GM19372 (cell line): ENCODE data around the gene H1-8.

ENCODE experiments used
- ATAC-seq: cut with Tn5 transposase; IDR thresholded peaks from one replicate; pipeline ENCODE4 v1.9.1; 2021; ENCODE audit warnings: mild to moderate bottlenecking, low read depth, moderate library complexity; ENCODE audit not compliant: unreplicated experiment

The H1-8 gene

DNA sequence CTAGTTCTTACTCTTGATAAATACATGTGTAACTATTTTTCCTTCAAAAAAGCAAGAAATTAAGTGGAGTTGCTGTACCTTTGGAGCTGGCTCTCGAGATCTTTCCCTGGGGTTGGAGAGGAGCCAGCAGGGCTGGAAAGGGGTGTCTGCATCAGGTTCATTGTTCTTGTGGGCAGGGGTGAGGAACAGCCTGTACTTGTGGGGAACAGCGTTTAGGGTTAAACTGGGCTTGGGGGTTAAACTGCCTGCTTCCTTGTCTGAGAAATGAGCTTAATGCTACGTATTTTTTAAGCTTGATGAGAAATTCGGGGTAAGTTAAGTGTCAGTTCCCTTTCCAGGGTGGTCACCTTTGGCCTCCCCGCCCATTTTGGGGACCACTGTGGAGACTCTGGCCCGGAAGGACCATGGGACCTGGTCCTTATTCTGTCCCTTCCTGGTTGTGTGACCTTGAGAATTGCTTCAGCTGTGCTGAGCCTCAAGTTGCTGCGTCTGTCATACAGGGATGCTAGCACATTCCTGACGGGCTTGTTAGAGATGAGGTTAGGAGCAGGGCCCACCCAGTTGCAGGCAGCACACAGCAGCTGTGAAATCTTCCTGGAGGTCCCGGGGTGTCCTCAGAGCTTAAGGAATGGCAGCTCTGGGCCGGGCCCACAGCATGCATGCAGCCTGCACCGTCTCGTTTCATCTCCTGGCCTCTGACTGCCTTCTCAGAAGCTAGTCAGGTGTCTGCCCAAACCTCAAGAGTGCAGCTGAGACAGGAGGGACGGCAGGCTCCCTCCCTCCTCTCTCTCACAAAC lies 11.6 kb downstream of the H1-8 start:
- ATAC-seq, result no peak

GRCh38 chr3:129555153-129555550 lies 12.2 kb downstream of the H1-8 start:
- ATAC-seq, result no peak

DNA sequence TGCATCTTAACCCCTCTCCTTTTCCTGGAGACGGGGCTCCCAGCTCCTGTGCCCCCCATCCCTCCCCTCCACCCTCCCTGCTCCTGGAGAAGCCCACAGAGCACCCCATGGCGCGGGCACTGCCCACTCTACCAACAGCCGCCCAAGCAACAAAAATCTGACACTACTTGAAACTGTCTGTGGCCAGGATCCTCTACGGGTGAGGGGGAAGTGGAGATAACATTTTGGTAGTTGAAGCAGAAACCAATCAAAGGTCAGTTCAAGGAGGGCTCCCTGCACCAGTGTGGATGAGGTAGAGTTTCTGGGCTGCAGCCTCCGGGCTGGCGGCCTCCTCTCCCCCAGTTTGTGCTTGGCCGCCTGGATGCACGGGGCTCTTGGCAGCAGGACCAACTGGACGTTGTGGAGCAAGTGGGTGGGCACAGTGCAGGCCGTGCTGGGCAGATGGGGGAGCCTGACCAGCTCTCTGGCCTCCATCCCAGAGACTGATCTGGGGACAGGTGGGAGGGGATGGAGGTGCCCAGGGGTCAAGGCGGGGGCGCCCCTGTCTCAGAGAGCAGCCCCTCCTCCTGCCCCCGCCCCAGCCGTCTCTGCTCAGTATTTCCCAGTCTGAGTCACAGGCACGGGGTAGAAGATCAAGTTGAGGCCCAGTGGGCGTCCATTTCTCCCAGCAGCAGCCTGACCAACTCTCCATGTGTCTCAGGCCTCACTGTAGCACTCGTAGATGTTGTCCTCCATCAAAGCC lies 12.8 kb downstream of the H1-8 start:
- no peak for ATAC-seq

DNA sequence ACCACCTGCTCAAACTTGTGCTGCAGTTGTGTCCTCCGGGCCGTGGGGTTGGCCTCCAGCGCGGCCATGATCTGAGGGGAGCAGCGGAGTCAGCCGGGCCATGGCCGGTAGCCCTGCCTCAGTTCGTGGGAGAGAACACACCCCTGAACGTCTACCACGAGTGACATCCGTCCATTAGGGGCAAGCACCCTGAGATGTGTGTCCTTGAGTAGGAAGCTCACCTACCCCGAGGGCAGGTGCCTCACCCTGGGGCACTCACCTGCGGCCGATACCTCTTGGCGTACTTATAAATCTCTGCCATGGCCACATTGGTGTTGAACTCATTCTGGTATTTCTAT lies 13.4 kb downstream of the H1-8 start:
- ATAC-seq, result no peak

GRCh38 chr3:129556890-129557547 lies 14.0 kb downstream of the H1-8 start:
- no peak for ATAC-seq

DNA sequence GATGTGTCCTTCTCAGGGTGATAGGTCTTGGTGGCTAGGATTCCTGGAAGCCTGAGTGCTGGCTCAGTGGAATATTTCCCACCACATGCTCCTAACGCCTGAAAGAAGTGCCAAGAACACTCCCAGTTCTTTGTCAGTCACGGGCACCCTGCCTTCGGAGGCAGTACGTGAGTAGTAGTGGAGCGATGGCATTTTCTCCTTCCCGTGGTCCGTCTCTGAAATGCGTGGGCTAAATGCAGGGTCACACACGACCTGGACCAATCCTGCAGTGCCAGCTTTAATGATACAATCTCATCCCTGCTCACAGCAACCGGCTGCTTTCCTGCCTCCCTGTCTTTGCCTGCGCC lies 14.5 kb downstream of the H1-8 start:
- no peak for ATAC-seq

DNA sequence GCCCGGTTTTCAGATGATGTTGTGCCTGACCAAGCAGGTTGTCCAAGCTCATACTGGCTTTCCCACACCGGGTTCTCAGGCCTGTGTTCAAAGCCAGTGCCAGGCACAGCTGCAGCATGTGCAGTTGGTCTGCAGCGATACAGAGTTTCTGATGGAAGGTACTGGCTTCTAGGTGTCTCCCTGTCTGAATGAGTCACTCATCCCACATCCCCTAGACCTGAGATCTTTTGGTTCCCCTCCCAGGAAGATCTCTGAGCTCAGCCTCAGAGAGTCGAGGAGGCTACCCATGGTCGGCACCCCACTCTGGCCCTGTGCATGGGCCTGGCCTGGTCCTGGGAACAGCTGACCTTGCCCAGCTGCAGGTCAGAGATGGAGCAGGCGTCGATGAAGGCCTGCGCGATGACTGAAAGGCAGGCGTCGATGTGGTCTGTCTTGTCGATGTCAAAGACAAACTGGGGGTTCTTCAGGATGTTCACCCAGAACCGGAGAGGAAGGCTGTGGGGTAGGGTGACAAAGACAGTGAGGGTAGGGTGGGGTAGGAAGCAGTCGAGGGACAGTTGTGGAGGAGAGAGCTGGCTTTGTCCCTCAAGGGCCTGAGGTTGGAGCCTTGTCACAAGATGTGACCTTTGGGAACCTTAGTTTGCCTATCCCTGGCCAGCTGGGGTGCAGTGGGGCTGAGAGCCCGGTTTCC lies 15.3 kb downstream of the H1-8 start:
- ATAC-seq, result no peak

DNA sequence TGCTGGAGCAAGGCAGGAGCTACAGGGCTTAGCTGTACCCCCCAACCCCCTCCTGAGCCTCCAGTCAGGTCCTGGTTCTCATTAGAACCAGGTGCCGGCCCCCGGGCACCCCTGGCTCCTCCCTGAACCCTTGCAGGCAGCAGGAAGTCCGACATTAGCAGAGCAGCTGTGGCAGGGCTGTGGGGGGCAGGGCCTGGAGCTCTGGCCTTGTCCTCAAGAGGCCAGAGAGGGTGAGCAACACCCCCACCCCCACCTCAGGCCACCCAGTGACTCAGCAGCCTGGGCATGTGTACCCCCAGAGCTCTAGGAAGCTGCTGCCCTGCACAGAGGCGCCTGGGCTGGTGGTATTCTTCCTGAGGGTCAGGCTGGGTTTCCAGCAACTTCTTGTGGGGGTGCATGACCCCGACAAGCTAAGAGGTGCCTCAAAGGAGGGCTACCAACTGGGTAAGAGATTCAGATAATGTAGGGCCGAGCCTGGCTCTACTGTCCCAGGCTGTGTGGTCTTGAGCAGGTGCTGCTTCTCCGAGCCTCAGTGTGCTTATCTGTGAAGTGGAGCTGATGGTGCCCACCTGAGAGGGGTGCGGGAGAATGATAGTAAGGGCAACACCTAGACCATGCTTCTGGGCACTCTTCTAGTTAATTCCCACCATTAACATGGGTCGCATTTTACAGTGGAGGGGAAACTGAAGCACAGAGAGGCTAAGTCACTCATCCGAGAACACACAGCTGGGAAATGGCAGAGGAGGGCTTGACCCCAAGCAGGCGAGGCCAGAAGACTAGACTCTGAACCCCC lies 16.0 kb downstream of the H1-8 start:
- ATAC-seq, result no peak

GRCh38 chr3:129559565-129560079 lies 16.6 kb downstream of the H1-8 start:
- ATAC-seq, result no peak

- no peak for ATAC-seq
Measured at GRCh38 chr3:129560269-129560787, 17.4 kb downstream of the H1-8 start.

DNA sequence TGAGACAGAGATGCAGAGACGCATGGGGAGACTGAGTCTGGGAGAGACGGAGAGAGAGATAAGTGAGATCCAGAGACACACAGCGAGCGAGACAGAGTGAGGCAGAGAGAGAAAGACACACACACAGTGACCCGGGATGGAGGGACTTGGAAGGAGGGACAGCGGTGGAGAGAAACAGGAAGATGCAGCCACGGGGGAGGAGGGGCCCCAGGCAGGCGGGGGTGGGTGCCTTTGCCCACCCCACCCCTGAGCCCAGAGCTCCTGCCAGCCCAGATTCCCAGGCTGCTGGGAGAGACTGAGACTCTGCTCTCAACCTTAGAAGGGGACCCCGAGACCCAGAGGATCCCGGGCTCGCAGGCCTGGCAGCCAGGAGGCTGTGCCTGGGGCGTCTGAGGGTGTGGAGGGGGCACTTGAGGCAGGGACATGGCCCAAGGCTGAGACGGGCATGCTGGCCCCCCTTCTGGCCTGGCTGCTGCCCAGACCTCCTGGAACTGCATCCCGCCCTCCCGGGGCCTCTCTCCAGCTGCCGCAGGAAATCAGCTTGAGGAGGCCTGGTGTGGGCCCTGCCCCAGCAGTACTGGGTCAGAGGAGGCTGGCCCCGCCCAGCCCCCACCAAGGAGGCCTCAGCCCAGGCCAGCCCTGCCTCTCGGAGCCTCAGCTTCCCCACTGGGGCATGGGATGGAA lies 18.1 kb downstream of the H1-8 start:
- no peak for ATAC-seq

GRCh38 chr3:129561619-129562248 lies 18.8 kb downstream of the H1-8 start:
- no peak for ATAC-seq

GRCh38 chr3:129562803-129563202 lies 19.8 kb downstream of the H1-8 start:
- ATAC-seq, result no peak

- ATAC-seq, result no peak
Measured at GRCh38 chr3:129563332-129563731, 20.4 kb downstream of the H1-8 start.

DNA sequence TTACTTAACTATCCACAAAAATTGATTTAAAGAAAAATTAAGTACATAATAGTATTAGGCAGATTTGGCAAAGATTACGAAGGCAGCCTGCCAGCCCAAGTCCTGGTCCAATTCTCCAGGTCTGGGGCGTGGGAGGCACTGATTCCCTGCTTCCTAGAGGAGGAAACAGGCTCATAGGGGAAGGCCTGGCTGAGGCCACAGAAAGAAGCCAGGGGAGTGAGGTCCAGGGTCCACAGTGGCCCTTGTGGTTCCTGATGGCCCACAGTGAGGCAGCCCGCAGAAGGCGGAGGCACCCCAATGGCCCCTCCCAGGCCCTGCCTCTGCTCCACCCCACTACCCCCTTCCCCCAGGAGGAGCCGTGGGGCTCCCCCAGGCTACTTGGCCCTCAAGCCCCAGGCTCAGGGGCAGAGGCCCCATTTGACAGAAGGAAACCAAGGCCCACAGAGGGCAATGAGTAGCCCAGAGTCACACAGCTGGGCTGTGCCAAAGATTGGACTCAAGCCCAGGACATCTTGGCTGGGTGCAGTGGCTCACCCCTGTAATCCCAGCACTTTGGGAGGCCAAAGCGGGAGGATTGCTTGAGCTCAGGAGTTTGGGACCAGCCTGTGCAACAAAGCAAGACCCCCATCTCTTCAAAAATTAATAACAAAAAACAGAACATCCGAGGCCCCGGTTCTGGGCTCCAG lies 21.0 kb downstream of the H1-8 start:
- ATAC-seq, result no peak

DNA sequence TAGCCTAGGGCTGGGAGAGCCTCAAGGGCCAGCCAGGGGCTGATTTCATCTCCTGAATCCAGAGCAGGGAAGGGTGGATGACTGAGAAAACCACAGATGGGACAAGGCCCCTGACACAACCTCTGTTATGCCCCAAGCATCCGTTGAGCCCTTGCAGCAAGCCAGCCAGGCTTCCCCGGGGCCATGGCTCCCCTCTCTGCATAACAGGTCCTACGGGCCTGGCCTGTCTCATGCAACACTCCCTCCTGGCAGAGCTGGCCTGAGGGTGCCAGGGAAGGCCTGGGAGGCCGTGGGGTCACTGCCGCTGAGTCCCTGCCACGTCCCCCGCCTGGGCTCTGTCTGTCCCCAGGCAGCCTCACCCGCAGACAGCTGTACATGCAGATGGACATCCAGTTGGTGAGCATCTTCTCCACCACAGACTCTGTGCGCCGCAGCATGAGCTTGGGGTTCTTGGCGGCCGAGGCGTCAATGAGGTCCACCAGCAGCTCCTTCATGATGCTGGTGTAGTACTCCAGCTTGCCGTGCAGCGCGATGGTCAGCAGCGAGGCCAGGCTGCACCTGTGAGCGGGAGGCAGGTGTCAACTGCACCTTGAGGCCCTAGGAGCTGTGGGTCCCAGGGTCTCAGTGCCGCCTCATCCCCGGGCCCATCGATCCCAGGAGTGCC lies 22.1 kb downstream of the H1-8 start:
- ATAC-seq, result no peak

- no peak for ATAC-seq
Measured at GRCh38 chr3:129565902-129566301, 22.9 kb downstream of the H1-8 start.

- ATAC-seq, result no peak
Measured at GRCh38 chr3:129567176-129567705, 24.3 kb downstream of the H1-8 start.
